Measurements from ENCODE around the gene CAPRIN1.

DNA sequence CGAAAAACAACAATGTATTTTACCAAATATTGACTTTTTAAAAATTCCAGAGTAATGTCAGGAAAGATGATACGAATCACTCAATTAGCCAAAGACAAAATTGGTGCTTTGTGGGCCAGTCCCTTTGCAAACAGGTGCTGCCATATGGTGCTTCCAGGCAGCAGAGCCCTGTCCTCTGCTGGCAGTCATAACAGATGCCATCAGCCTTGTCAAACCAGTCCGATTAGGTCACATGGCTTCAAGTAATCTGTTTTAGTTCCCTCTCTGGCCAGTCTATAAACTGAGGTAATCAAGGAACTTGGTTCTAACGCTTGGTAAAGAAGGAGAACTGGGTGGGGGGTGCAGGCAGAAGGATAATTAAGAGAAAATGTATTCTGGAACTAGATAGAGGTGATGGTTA lies 49.1 kb upstream of the CAPRIN1 start:
- TF ChIP-seq POLR2A (IDR thresholded peaks at IDR 0.05; ENCODE audit: low read length), result no peak
- TF ChIP-seq GATA1 (IDR thresholded peaks at IDR 0.05; ENCODE audit: low read depth, low read length), result no peak

All from erythroblast (primary cell).